ENCODE data around the gene ATXN3.
A peak's percentile ranks its signal among the peaks of the same experiment; 100 is the strongest.

ATXN3 gene

DNA sequence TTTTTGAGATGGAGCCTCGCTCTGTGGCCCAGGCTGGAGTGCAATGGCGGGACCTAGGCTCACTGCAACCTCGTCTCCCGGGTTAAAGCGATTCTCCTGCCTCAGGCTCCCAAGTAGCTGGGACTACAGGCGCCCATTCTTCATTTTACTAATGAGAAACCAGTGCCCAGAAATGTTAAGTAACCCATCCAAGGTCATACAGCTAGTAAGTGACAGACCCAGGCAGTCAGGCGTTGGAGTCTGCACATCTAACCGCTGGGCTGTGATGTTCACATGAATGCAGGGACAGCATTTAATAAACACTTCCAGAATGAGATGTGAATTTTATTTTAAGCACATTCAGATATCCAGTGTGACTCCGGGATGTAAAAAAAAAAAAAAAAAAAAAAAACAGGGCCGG is 65.2 kb downstream of the ATXN3 start:
- peak overlapping the region; percentile 72 for H3K4me3 ChIP-seq (ENCODE audit: low read depth, low read length)
- no peak for DNase-seq (ENCODE audit: low read depth)
- TF ChIP-seq CTCF (IDR thresholded peaks at IDR 0.05; ENCODE audit: insufficient read depth, low read depth, low read length, missing control alignments): no peak

- no peak for TF ChIP-seq CTCF (IDR thresholded peaks at IDR 0.05; ENCODE audit: insufficient read depth, low read depth, low read length, missing control alignments)
- peak; percentile 52 for DNase-seq (ENCODE audit: low read depth)
- H3K4me3 ChIP-seq (ENCODE audit: low read depth, low read length): peak overlapping the region; percentile 72
These were observed 65.8 kb downstream of the ATXN3 start for GRCh38 chr14:92040431-92041051.

- peak; percentile 97 for DNase-seq (ENCODE audit: low read depth)
- H3K4me3 ChIP-seq (ENCODE audit: low read depth, low read length): peak within 1 kb of the TSS; percentile 72
- TF ChIP-seq CTCF (IDR thresholded peaks at IDR 0.05; ENCODE audit: insufficient read depth, low read depth, low read length, missing control alignments): no peak
These were observed 66.5 kb downstream of the ATXN3 start, which contains the start of gene TRIP11 for GRCh38 chr14:92039719-92040430. TRIP11 (minus strand) TSS chr14:92040059; CDS start chr14:92039685, 374 bp downstream.

GRCh38 chr14:92039063-92039718 is 67.2 kb downstream of the ATXN3 start:
- peak overlapping the region; percentile 72 for H3K4me3 ChIP-seq (ENCODE audit: low read depth, low read length)
- peak; percentile 45 for DNase-seq (ENCODE audit: low read depth)
- TF ChIP-seq CTCF (IDR thresholded peaks at IDR 0.05; ENCODE audit: insufficient read depth, low read depth, low read length, missing control alignments): no peak

GRCh38 chr14:92037989-92038388 is 68.4 kb downstream of the ATXN3 start:
- peak overlapping the region; percentile 72 for H3K4me3 ChIP-seq (ENCODE audit: low read depth, low read length)
- no peak for TF ChIP-seq CTCF (IDR thresholded peaks at IDR 0.05; ENCODE audit: insufficient read depth, low read depth, low read length, missing control alignments)
- no peak for DNase-seq (ENCODE audit: low read depth)

DNA sequence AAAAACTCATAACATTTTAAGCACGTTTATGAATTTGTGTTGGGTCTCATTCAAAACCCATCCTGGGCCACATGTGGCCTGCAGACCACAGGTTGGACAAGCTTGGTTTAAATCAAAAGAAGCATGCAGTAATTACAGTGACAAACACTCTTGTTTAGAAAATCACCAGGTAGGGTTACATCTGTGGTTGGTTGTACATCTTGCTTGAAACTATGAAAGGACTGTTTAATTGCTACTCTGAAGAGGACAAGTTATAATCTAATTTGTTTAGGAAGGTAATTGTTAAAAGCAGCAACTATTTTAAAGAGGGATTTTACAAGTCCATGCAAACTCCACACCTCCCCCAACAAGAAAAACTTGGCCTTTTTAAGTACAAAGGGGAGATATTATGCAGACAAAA is 70.5 kb downstream of the ATXN3 start:
- no peak for DNase-seq (ENCODE audit: low read depth)
- TF ChIP-seq CTCF (IDR thresholded peaks at IDR 0.05; ENCODE audit: insufficient read depth, low read depth, low read length, missing control alignments): no peak
- H3K4me3 ChIP-seq (ENCODE audit: low read depth, low read length): no peak overlapping the region

Data from GM12865 (cell line).